ENCODE measurements around the gene TIPARP. TPM values are rescaled to one million over a fixed set of nuclear protein-coding genes. Genes with fewer than 3 reads are reported as not detected.

The TIPARP gene
- total and polyA plus RNA-seq, 2 experiments from 2014 or later, result 4.5 to 6.9 TPM

DNA sequence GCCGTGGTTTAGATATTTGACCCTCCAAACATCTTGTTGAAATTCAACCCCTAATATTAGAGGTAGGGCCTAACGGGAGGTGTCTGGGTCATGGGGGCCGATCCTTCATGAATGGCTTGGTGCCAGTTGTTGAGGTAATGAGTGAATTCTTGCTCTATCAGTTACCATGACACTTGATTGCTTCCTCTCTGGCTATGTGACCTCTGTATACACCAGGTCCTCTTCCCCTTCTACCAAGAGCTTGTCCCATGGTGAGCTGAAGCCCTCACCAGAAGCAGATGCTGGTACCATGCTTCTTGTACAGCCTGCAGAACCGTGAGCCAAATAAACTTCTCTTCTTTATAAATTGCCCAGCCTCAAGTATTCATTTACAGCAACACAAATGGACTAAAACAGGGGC, 41.8 kb upstream of the TIPARP start (continued):
- TF ChIP-seq, protein P1, sequence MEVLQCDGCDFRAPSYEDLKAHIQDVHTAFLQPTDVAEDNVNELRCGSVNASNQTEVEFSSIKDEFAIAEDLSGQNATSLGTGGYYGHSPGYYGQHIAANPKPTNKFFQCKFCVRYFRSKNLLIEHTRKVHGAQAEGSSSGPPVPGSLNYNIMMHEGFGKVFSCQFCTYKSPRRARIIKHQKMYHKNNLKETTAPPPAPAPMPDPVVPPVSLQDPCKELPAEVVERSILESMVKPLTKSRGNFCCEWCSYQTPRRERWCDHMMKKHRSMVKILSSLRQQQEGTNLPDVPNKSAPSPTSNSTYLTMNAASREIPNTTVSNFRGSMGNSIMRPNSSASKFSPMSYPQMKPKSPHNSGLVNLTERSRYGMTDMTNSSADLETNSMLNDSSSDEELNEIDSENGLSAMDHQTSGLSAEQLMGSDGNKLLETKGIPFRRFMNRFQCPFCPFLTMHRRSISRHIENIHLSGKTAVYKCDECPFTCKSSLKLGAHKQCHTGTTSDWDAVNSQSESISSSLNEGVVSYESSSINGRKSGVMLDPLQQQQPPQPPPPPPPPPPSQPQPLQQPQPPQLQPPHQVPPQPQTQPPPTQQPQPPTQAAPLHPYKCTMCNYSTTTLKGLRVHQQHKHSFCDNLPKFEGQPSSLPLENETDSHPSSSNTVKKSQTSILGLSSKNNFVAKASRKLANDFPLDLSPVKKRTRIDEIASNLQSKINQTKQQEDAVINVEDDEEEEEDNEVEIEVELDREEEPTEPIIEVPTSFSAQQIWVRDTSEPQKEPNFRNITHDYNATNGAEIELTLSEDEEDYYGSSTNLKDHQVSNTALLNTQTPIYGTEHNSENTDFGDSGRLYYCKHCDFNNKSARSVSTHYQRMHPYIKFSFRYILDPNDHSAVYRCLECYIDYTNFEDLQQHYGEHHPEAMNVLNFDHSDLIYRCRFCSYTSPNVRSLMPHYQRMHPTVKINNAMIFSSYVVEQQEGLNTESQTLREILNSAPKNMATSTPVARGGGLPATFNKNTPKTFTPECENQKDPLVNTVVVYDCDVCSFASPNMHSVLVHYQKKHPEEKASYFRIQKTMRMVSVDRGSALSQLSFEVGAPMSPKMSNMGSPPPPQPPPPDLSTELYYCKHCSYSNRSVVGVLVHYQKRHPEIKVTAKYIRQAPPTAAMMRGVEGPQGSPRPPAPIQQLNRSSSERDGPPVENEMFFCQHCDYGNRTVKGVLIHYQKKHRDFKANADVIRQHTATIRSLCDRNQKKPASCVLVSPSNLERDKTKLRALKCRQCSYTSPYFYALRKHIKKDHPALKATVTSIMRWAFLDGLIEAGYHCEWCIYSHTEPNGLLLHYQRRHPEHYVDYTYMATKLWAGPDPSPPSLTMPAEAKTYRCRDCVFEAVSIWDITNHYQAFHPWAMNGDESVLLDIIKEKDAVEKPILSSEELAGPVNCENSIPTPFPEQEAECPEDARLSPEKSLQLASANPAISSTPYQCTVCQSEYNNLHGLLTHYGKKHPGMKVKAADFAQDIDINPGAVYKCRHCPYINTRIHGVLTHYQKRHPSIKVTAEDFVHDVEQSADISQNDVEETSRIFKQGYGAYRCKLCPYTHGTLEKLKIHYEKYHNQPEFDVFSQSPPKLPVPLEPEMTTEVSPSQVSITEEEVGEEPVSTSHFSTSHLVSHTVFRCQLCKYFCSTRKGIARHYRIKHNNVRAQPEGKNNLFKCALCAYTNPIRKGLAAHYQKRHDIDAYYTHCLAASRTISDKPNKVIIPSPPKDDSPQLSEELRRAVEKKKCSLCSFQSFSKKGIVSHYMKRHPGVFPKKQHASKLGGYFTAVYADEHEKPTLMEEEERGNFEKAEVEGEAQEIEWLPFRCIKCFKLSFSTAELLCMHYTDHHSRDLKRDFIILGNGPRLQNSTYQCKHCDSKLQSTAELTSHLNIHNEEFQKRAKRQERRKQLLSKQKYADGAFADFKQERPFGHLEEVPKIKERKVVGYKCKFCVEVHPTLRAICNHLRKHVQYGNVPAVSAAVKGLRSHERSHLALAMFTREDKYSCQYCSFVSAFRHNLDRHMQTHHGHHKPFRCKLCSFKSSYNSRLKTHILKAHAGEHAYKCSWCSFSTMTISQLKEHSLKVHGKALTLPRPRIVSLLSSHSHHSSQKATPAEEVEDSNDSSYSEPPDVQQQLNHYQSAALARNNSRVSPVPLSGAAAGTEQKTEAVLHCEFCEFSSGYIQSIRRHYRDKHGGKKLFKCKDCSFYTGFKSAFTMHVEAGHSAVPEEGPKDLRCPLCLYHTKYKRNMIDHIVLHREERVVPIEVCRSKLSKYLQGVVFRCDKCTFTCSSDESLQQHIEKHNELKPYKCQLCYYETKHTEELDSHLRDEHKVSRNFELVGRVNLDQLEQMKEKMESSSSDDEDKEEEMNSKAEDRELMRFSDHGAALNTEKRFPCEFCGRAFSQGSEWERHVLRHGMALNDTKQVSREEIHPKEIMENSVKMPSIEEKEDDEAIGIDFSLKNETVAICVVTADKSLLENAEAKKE (CRISPR knock-in tag; IDR thresholded peaks at IDR 0.05), result no peak
- TF ChIP-seq REST (IDR thresholded peaks at IDR 0.05; ENCODE audit: unreplicated experiment) (no peak), POLR2AphosphoS5 (IDR thresholded peaks at IDR 0.05; ENCODE audit: low read depth) (no peak), CREB1 (CRISPR knock-in tag; IDR thresholded peaks at IDR 0.05; ENCODE audit: low read depth) (no peak)

GRCh38 chr3:156633335-156633734, 41.1 kb upstream of the TIPARP start:
- H3K4me2 ChIP-seq, result no peak overlapping the region
- no peaks in the 10 kb centered on the region for H3K79me2 ChIP-seq (replicated peaks; ENCODE audit: insufficient read depth)
- H3K9me2 ChIP-seq (ENCODE audit: insufficient read depth), result no peaks in the 10 kb centered on the region; the same call in 1 of the 2 replicates
- peaks cover 17% of the 10 kb centered on the region; the same call in 2 of the 3 replicates for H3K4me1 Mint-ChIP-seq
- no peak overlapping the region for H3K27ac Mint-ChIP-seq
- H4K20me1 ChIP-seq (replicated peaks; ENCODE audit: insufficient read depth), result no peaks in the 10 kb centered on the region
- no peaks in the 10 kb centered on the region for H3F3A ChIP-seq (replicated peaks; ENCODE audit: low read depth)
- peaks cover 21% of the 10 kb centered on the region for H3K4me1 ChIP-seq (ENCODE audit: insufficient read depth)
- H3K36me3 ChIP-seq (ENCODE audit: insufficient read depth), result no peaks in the 10 kb centered on the region
- no peak overlapping the region for H3K27ac ChIP-seq (ENCODE audit: low read depth)
- H3K4me3 Mint-ChIP-seq, result no peak overlapping the region
- no peak overlapping the region for H3K4me3 ChIP-seq
- H3K9me3 Mint-ChIP-seq, result no peaks in the 10 kb centered on the region
- H3K36me3 Mint-ChIP-seq (ENCODE audit: low read depth), result no peaks in the 10 kb centered on the region
- no peaks in the 10 kb centered on the region for H3K27me3 Mint-ChIP-seq (ENCODE audit: insufficient read depth, low read depth, poor library complexity)
- TF ChIP-seq EZH2phosphoT487 (IDR thresholded peaks at IDR 0.05; ENCODE audit: unreplicated experiment) (no peak), NANOG (IDR thresholded peaks at IDR 0.05; ENCODE audit: borderline replicate concordance) (no peak), ZNF114 (CRISPR knock-in tag; IDR thresholded peaks at IDR 0.05) (no peak), EZH2 (IDR thresholded peaks at IDR 0.05; ENCODE audit: low read depth, unreplicated experiment) (no peak), ZNF331 (CRISPR knock-in tag; IDR thresholded peaks at IDR 0.05; ENCODE audit: low read depth) (no peak), CTCF (conservative IDR thresholded peaks at IDR 0.05; ENCODE audit: low read depth in 2 of 2) (no peak), CREB1 (CRISPR knock-in tag; IDR thresholded peaks at IDR 0.05; ENCODE audit: low read depth) (no peak), POLR2AphosphoS5 (IDR thresholded peaks at IDR 0.05; ENCODE audit: low read depth) (no peak)
- TF ChIP-seq, protein P2, sequence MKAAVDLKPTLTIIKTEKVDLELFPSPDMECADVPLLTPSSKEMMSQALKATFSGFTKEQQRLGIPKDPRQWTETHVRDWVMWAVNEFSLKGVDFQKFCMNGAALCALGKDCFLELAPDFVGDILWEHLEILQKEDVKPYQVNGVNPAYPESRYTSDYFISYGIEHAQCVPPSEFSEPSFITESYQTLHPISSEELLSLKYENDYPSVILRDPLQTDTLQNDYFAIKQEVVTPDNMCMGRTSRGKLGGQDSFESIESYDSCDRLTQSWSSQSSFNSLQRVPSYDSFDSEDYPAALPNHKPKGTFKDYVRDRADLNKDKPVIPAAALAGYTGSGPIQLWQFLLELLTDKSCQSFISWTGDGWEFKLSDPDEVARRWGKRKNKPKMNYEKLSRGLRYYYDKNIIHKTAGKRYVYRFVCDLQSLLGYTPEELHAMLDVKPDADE (IDR thresholded peaks at IDR 0.05), result no peak
- no peak for DNase-seq (ENCODE audit: low spot score)
- no peak for ATAC-seq
- no peak overlapping the region for H2AFZ ChIP-seq
- no peaks in the 10 kb centered on the region for H3K27me3 ChIP-seq (ENCODE audit: insufficient read depth)

Data from GM23338 (cell line).